ENCODE data around the gene FLYWCH1.
A peak's percentile ranks its signal among the peaks of the same experiment; 100 is the strongest.

FLYWCH1 gene

DNA sequence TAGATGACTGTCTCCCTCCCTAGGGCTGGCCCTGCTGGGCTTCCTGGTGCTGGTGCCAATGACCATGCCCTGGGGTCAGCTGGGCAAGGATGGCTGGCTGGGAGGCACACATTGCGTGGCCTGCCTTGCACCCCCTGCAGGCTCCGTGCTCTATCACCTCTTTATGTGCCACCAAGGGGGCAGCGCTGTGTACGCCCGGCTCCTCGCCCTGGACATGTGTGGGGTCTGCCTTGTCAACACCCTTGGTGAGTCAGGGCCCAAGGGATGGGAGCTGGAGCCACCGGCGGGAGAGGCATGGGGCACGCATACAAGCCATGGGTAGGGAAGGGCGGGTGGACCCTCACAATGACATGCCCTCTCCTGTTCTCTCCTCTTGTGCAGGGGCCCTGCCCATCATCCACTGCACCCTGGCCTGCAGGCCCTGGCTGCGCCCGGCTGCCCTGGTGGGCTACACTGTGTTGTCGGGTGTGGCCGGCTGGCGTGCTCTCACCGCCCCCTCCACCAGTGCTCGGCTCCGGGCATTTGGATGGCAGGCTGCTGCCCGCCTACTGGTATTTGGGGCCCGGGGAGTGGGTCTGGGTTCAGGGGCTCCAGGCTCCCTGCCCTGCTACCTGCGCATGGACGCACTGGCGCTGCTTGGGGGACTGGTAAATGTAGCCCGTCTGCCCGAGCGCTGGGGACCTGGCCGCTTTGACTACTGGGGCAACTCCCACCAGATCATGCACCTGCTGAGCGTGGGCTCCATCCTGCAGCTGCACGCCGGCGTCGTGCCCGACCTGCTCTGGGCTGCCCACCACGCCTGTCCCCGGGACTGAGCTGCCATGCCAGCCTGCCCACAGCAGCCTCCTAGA is 59.6 kb downstream of the FLYWCH1 start:
- no peak for DNase-seq

GRCh38 chr16:2971985-2972784 is 60.5 kb downstream of the FLYWCH1 start:
- DNase-seq, result no peak

DNA sequence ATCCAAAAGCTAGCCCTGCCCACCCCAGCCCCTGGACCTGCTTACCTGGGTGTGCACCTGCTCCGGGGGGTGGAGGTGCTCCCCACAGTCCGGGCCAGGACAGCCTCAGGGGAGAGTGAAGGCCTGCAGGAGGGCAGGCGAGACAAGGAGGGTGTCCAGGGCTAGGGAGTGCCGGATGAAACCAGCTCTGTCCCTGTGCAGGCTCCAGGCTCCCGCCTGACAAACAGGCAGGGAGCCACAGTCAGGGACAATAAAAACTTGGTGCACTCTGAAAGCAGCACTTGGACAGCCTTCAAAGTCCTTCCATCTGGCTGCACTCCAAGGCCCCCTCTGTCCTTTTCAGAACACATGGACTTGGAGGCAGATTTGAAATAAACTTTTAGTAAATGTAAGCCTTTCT is 61.4 kb downstream of the FLYWCH1 start:
- DNase-seq, result no peak

- DNase-seq, result no peak
Observed at GRCh38 chr16:2973605-2974318, 62.0 kb downstream of the FLYWCH1 start.

- no peak for DNase-seq
Observed at GRCh38 chr16:2974319-2975056, 62.8 kb downstream of the FLYWCH1 start.

- DNase-seq, result no peak
Observed at GRCh38 chr16:2975161-2975795, 63.5 kb downstream of the FLYWCH1 start.

DNA sequence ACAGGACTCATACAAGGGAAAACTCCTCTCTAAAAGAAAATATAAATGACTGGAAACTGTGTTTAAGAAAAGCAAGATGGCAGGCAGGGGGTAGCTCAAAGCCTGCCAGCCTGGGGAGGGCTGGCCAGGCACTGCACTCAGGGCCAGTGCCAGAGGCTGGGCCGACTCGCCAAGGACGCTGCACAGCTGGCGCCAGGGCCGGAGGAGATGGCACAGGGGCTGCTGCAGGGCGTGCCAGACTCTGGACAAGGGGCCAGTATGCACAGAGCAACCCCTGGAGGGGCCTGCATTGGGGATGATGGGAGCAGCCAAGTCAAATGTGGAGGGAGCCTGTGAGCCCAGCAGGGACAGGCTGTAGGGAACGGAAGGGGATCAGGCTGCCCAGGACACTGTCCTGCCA is 64.5 kb downstream of the FLYWCH1 start:
- DNase-seq, result no peak

DNA sequence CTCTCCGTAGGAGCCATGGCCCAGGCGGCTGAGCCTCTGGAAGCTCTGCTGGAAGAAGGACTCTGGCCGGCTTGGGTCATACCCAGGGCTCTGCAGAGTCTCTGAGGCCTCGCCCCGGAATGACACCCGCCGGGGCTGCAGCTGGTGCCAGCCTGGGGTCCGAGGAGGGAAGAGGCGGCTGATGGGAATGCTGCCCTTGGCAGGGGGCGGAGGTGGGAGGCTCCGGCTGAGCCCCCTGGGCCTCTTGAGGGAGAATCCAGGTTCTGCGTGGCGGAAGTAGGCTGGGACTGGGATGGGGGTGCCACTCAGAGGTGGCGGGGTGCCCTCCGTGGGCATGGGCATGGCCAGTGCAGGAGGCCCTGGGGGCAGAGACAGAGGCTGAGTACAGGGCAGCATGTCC is 64.9 kb downstream of the FLYWCH1 start:
- no peak for DNase-seq

GRCh38 chr16:2977440-2977839 is 65.7 kb downstream of the FLYWCH1 start:
- no peak for DNase-seq

DNA sequence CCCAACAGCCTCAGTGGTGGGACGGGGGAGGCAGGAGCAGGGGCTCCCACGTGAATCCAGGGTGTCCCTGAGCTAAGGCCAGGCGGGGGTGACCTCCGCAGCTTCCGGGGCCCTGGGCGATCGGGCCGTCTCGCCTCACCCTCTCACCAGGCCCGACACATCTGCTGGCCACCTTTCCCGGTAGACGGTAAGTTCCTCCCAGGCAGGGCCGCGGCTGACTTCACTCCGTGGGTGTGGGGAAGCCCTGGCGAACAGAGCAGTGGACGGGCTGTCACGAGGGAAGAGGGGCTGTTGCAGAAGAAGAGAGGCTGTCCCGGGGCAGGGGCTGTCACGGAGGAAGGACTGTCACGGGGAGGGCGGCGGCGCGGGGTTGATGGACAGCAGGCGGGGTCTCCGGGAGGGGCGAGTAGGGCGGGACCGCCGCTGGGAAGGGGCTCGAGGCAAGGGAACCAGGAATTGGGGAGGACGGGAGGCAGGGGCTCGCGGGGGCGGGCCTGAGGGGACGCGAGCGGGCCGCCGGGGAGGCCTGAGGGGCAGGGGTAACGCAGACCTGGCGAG is 68.0 kb downstream of the FLYWCH1 start:
- no peak for DNase-seq

DNA sequence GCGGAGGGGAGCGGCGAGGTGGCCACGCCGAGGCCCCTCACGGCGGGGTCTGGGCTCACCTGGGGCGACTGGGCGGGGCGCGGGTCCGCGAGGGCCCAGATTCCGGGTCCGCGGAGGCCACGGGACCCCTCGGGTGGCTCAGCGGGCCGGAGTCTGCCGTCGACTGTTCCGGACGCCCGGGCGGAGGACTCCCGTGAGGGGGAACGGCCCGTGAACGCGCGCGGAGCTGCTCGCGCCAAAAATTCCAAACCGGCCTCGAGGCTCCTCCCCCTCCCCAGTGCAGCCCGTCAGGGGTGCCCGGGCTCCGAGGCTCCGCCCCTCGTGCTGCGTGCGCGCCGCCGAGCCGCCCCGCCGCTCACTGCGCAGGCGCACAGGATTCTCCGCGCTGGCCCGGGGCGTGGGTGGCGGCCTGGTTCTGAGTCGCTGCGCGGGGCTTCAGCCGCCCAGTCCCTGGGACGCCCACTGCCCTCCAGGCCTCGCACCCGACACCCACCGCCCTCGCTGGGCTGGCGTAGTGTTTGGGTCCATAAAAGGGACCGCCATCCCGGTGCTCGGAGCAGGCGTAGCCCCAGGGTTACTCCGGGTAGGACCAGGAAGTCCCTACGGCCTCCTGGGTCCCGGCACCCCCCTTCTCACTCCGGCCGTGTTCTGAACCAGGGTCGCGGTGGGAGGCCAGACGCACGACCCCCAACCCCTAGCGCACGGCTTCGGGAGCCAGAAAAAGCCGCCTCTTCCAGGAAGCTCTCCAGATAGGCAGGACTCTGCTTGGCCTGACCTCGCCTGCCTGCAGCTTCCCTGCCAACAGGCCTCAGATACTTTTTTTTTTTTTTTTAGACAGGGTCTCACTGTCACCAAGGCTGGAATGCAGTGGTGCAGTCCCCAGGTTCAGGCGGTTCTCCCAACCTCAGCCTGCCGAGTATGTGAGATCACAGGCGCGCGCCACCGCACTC is 68.8 kb downstream of the FLYWCH1 start, which contains the start of gene PKMYT1:
TSS of gene PKMYT1 (minus strand) at position 220 of the 950 bp plus-strand sequence. CDS start 789 bp downstream, outside the sequence.
- DNase-seq, result peak; percentile 91

DNA sequence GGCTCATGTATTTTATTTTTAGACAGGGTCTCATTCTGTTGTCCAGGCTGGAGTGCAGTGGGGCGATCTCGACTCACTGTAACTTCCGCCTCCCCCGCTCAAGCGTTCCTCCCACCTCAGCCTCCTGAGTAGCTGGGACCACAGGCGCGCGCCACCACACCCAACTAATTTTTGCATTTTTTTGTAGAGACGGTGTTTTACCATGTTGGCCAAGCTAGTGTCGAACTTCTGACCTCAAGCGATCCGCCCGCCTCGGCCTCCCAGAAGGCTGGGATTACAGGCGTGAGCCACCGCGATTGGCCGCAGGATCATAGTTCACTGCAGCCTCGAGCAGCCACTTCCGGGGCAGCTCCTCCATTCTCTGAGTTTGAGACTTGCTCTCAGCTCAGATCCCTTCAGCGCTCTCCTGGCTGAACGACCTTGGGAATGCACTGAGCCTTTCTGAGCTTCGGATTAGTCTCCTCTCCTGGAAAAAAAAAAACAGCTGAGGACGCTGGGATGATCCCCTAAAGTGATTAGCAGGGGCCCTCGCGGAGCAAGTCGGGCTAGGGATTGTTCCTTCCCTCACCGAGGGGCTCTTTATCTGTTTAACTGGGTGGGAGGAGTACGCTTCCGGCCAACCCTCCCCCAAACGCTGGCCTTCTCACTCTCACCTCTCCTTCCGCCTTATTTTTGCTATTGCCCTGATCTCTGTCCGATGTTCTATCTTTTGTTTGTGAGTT is 69.6 kb downstream of the FLYWCH1 start:
- no peak for DNase-seq

- no peak for DNase-seq
Observed at GRCh38 chr16:2981899-2982250, 70.1 kb downstream of the FLYWCH1 start.

- no peak for DNase-seq
Observed at GRCh38 chr16:2982402-2982801, 70.7 kb downstream of the FLYWCH1 start.

DNA sequence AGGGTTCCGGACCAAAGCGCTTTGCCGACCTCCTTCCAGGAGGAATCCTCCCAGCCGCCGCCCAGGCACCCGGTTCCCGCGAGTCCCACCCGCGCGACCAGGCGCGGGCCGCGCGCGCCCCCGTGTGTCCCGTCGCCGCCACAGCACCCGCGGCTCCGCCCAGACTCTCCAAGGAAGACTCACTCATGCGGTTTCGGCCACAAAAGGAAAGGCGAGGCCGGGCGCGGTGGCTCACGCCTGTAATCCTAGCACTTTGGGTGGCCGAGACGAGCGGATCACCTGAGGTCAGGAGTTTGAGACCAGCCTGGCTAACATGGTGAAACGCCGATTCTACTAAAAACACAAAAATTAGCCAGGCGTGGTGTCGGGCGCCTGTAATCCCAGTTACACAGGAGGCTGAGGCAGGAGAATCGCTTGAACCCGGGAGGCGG is 72.0 kb downstream of the FLYWCH1 start:
- DNase-seq, result peak; percentile 47

GRCh38 chr16:2985462-2985861 is 73.7 kb downstream of the FLYWCH1 start:
- no peak for DNase-seq

DNA sequence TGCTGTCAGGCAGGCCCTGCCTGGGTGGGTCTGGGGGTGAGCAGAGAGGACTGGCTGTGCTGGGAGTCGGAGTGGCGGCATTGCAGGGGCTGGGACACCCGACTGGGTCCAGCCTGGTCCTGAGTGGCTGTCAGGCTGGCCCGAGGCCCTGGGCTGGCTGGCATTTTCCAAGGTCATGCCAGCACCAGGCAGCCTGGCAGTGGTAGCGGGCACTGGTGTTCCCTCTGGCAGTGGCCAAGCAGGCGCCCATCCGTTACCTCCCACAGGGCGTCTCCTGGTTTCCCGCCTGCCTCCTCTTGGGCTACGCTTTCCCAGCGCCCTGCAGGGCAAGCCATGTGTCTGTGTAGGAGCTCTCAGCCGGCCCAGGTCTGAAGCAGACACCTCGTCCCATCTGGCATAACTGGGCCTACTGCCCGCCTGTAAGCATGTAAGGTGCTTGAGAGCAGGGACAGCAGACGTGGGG is 74.2 kb downstream of the FLYWCH1 start:
- DNase-seq, result no peak

DNA sequence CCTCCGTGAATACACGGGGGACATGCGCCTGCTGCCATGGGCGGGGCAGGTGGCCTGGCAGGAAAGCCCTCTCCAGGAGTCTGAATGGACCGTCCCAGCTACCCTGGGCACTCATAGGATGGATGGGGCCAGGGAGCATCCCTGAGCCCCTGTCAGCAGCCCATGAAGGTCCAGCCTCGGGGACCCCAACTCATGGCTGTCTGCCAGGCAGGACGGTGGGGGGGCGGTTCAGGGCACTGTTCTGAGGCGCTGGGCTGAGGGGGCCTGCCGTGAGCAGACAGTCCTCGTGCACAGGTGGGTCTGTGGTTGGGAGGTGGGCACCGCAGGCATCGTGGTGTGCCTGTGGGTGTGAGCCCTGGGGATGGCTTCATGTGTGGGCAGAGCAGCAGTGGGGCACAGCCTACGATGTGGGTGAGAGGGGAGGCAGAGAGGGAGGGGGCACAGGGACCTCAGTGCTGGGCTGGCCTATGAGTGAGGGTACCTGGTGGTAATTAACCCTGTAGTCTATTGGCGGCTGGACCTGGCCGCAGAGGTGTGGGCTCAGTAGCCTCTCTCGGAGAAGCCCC is 75.0 kb downstream of the FLYWCH1 start:
- no peak for DNase-seq

DNA sequence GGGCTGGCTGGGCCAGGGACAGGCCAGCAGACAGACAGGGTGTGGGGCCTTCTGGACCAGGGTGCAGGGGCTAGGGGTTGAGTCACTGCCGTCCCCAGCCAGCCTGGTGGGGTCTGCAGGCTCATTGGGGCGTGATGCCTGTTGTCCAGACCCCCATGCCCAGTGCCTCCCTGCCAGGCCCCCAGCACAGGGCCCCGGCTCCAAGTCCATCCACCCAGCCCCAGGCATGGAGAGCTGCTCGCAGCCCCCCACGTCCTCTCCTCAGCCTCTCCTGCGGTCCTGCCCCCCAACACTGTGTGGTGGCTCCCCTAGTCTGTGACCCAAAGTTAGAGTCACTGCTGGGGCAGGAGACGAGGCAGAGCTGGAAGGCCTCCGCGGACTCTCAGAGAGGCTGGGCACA is 75.6 kb downstream of the FLYWCH1 start:
- no peak for DNase-seq
